ENCODE results near the gene ITGB1. TPM values are rescaled to one million over a fixed set of nuclear protein-coding genes. Genes with fewer than 3 reads are reported as not detected.
A peak's percentile ranks its signal among the peaks of the same experiment; 100 is the strongest.

The ITGB1 gene
- total RNA-seq, 1 experiment from 2014 or later = 223 TPM

DNA sequence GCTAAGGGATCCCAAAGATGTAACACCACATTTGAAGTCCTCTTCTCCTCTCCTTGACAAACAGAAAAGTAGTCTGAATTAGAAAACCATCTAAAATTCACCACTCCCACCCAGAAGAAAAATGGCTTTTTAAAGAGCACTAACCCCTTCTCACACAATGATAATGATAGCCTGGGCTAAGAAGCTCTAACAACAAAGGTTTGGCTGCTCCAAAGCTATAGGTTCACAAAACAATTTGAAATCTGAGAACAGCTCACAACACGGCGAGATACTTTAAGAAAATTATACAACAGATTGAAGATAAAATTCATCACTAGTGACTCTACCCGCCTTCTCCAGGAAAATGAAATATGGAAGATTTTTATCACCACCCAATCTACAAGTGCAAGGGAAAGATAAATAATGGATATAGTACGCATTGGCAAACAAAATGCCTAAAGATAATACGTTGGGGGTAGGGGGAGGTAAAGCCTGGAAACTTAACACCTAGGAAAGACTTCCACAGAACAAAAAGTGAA, 7.4 kb downstream of the ITGB1 start:
- no peak overlapping the region for H2BK5ac ChIP-seq (ENCODE audit: insufficient read length, low read length)
- H3K4me1 Mint-ChIP-seq = peaks cover 74% of the 10 kb centered on the region in 2 experiments
- no peak overlapping the region for H2AK5ac ChIP-seq (ENCODE audit: insufficient read length, low read length)
- no peak overlapping the region for H2BK15ac ChIP-seq (ENCODE audit: low read depth, low read length)
- H2BK120ac ChIP-seq (ENCODE audit: low read depth, low read length, poor library complexity, severe bottlenecking) = no peak overlapping the region
- peak overlapping the region; percentile 31 to 99 (median 84); a peak in 6 of 7 replicates for H3K27ac Mint-ChIP-seq
- no peak overlapping the region for H4K5ac ChIP-seq (ENCODE audit: insufficient read length, low read depth, low read length)
- H3K4me2 ChIP-seq (ENCODE audit: insufficient read depth, insufficient read length, low read length) = peak overlapping the region; percentile 63
- no peak overlapping the region for H4K91ac ChIP-seq (ENCODE audit: insufficient read length, low read depth, low read length)
- peak overlapping the region; percentile 52 to 70 for H3K4me3 Mint-ChIP-seq
- TF ChIP-seq, protein P1, sequence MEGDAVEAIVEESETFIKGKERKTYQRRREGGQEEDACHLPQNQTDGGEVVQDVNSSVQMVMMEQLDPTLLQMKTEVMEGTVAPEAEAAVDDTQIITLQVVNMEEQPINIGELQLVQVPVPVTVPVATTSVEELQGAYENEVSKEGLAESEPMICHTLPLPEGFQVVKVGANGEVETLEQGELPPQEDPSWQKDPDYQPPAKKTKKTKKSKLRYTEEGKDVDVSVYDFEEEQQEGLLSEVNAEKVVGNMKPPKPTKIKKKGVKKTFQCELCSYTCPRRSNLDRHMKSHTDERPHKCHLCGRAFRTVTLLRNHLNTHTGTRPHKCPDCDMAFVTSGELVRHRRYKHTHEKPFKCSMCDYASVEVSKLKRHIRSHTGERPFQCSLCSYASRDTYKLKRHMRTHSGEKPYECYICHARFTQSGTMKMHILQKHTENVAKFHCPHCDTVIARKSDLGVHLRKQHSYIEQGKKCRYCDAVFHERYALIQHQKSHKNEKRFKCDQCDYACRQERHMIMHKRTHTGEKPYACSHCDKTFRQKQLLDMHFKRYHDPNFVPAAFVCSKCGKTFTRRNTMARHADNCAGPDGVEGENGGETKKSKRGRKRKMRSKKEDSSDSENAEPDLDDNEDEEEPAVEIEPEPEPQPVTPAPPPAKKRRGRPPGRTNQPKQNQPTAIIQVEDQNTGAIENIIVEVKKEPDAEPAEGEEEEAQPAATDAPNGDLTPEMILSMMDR (conservative IDR thresholded peaks at IDR 0.05) = no peak
- H3K36me3 Mint-ChIP-seq (ENCODE audit: insufficient read depth in 1 of 3, low read depth in 3 of 3) = peaks cover 2 to 11% (median 5%) of the 10 kb centered on the region in 3 experiments; a peak in 4 of 7 replicates
- H3K4ac ChIP-seq (ENCODE audit: low read depth, low read length) = no peak overlapping the region
- H4K20me1 ChIP-seq (ENCODE audit: control insufficient read depth, insufficient read depth, insufficient read length) = no peaks in the 10 kb centered on the region
- H3K27me3 Mint-ChIP-seq (ENCODE audit: low read depth) = no peaks in the 10 kb centered on the region; the same call in 1 of the 2 replicates
- H3K56ac ChIP-seq (ENCODE audit: insufficient read length, low read depth, low read length) = no peak overlapping the region
- peak overlapping the region; percentile 2 for H3K9ac ChIP-seq (ENCODE audit: extremely low read depth, insufficient read length, low read length)
- H3K79me1 ChIP-seq (ENCODE audit: insufficient read depth, low read depth, low read length, poor library complexity, severe bottlenecking) = no peaks in the 10 kb centered on the region
- no CpG with 5 or more reads among the region's 5 CpGs for WGBS (ENCODE audit: extremely low coverage, insufficient read length, low lambda C conversion rate)
- no peak for DNase-seq
- H3K23ac ChIP-seq (ENCODE audit: insufficient read length, low read depth, low read length) = no peak overlapping the region
- no peak overlapping the region for H2AFZ ChIP-seq (ENCODE audit: low read length)
- H3K14ac ChIP-seq (ENCODE audit: insufficient read depth, low read length) = no peak overlapping the region
- no peak overlapping the region for H3K18ac ChIP-seq (ENCODE audit: insufficient read length, low read depth, low read length)
- H3K27me3 ChIP-seq (ENCODE audit: insufficient read depth, low read length) = no peaks in the 10 kb centered on the region
- no peak overlapping the region for H2BK20ac ChIP-seq (ENCODE audit: low read depth, low read length, poor library complexity, severe bottlenecking)
- H3T11ph ChIP-seq (ENCODE audit: low read length) = no peak overlapping the region
- H3K27ac ChIP-seq (ENCODE audit: insufficient read length, low read depth, low read length) = no peak overlapping the region
- peaks cover 69% of the 10 kb centered on the region; the same call in 1 of the 2 replicates for H3K79me2 ChIP-seq (ENCODE audit: insufficient read depth, low read length)
- no peak overlapping the region for H2BK12ac ChIP-seq (ENCODE audit: insufficient read length, low read depth, low read length)
- peaks cover 11% of the 10 kb centered on the region; the same call in 1 of the 2 replicates for H3K4me1 ChIP-seq (ENCODE audit: insufficient read depth, low read length)
- no peak overlapping the region for H4K8ac ChIP-seq (replicated peaks; ENCODE audit: insufficient read length, low read depth, low read length)
- H3K9me3 Mint-ChIP-seq = no peaks in the 10 kb centered on the region
- H3K9me3 ChIP-seq (ENCODE audit: control insufficient read depth, low read depth, low read length) = no peaks in the 10 kb centered on the region
- H3K23me2 ChIP-seq (ENCODE audit: insufficient read length, low read depth, low read length, poor library complexity, severe bottlenecking) = peaks cover 5% of the 10 kb centered on the region

Data from H9 (cell line).